ACHN (cell line): ENCODE data around the gene PHACTR1.
A peak's percentile ranks its signal among the peaks of the same experiment; 100 is the strongest.
"Not testable (repeated sequence)": the region's sequence is repeated elsewhere in the genome, so short reads cannot be mapped to it uniquely, and the experiment has no call there.

Source experiments
- DNase-seq: peaks from one replicate; pipeline ENCODE4 v3.0.0-alpha.2; 2015
- in situ Hi-C: cut with HindIII; loops from 2 replicates; pipeline ENCODE4 v1.10.0; 2017; ENCODE audit warnings: low sequenced_read_pairs, low pct_ligation_motif_present, low pct_unique_long_range_greater_than_20kb

Gene PHACTR1

GRCh38 chr6:12735786-12736185 is 19.2 kb downstream of the PHACTR1 start:
- DNase-seq, result no peak
- in situ Hi-C loops, result no loop called here

- in situ Hi-C loops, result no loop called here
Observed at GRCh38 chr6:12748411-12748810, 31.8 kb downstream of the PHACTR1 start.

GRCh38 chr6:12748815-12749521 is 32.4 kb downstream of the PHACTR1 start:
- in situ Hi-C loops, result no loop called here
- no peak for DNase-seq

More at GRCh38 chr6:12748411-12748810, 31.8 kb downstream of the PHACTR1 start:
- DNase-seq, result no peak

- in situ Hi-C loops, result no loop called here
- no peak for DNase-seq
Observed at GRCh38 chr6:12749531-12750379, 33.2 kb downstream of the PHACTR1 start.

- in situ Hi-C loops, result no loop called here
- DNase-seq, result no peak
Observed at GRCh38 chr6:12750416-12750815, 33.8 kb downstream of the PHACTR1 start.

- peak; percentile 48 for DNase-seq
- in situ Hi-C loops, result no loop called here
Observed at GRCh38 chr6:12751694-12752325, 35.2 kb downstream of the PHACTR1 start.

GRCh38 chr6:12753036-12753435 is 36.5 kb downstream of the PHACTR1 start:
- in situ Hi-C loops, result no loop called here
- no peak for DNase-seq

- no peak for DNase-seq
- in situ Hi-C loops, result no loop called here
Observed at GRCh38 chr6:12760226-12760625, 43.7 kb downstream of the PHACTR1 start.

- in situ Hi-C loops, result no loop called here
- DNase-seq, result no peak
Observed at GRCh38 chr6:12760911-12761310, 44.3 kb downstream of the PHACTR1 start.

- DNase-seq, result no peak
- in situ Hi-C loops, result no loop called here
Observed at GRCh38 chr6:12761376-12762115, 45.0 kb downstream of the PHACTR1 start.

- DNase-seq, in situ Hi-C loops: not testable (repeated sequence)
Observed at GRCh38 chr6:12762731-12763434, 46.3 kb downstream of the PHACTR1 start.

GRCh38 chr6:12766365-12766764 is 49.8 kb downstream of the PHACTR1 start:
- no peak for DNase-seq
- in situ Hi-C loops, result no loop called here

- in situ Hi-C loops, result no loop called here
- no peak for DNase-seq
Observed at GRCh38 chr6:12767016-12767415, 50.4 kb downstream of the PHACTR1 start.

GRCh38 chr6:12769556-12770256 is 53.1 kb downstream of the PHACTR1 start:
- in situ Hi-C loops, result no loop called here
- no peak for DNase-seq

GRCh38 chr6:12772416-12772815 is 55.8 kb downstream of the PHACTR1 start:
- in situ Hi-C loops, result no loop called here
- no peak for DNase-seq

- no peak for DNase-seq
- in situ Hi-C loops, result no loop called here
Observed at GRCh38 chr6:12776291-12776690, 59.7 kb downstream of the PHACTR1 start.

- in situ Hi-C loops, result no loop called here
- DNase-seq, result no peak
Observed at GRCh38 chr6:12779772-12780171, 63.2 kb downstream of the PHACTR1 start.

GRCh38 chr6:12782136-12782535 is 65.6 kb downstream of the PHACTR1 start:
- DNase-seq, result no peak
- in situ Hi-C loops, result no loop called here
